ENCODE data around the gene FHL2.
"Not testable (repeated sequence)": the region's sequence is repeated elsewhere in the genome, so short reads cannot be mapped to it uniquely, and the experiment has no call there.

Gene FHL2

DNA sequence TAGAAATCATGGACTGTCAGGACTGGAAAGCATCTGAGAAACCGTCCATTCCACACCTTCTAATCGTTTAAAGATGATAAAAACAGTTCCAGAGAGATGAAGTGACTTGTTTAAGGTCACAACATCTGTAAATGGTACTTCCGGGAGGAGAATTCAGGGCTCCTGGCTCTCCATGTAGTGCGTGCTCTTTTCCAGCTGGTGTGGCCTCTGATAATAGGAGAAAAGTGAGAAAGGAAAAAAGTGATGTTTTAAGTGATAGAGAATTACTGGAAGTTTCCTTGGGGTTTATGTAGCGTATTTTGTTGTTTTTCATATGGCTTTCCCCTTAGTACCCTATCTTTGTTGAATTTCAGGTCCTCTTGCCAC, 60.8 kb downstream of the FHL2 start:
- DNase-seq (ENCODE audit: insufficient read length, low spot score): no peak
- TF ChIP-seq POLR2A (IDR thresholded peaks at IDR 0.05; ENCODE audit: low read depth, low read length): no peak
- FAIRE-seq: peak; percentile 20

DNA sequence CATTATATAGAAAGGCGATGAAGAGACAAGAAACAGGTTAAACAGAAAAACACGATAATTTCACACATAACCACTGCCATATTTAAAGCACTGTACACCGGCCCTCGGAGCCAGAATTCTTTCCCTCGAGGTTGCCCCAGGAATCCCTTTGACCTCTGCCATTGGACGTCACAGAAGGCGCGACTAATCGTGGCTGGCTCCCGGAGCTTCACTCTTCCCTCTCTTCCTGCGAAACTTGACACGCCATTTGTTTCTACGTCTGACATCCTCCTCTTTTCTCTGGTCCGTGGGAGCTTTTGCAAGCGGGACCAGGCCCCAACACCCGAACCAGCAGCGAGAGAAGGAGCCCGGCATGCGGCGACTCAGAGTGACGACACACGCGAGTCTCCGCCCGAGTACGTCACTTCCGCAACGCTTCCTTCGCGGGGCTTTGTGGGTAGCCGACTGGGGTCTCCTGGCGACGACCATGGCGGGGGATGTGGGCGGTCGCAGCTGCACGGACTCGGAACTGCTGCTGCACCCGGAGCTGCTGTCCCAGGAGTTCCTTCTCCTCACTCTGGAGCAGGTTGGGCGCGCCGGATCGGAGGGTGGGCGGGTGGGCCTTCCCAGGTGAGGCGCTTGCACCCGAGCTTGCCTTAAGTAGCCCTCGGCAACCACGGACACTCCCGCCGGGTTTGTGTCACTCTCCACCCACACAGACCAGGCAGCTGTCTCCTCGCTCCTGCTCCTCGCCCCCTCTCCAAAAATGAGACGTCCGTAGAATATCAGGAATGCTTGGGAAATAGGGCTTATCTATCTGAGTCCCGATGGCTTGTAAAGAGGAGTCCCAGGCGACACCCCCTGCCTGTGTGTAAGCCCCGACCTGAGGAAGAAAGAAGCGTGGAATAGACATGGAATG, 61.5 kb downstream of the FHL2 start, which contains the start of gene C2orf49:
Gene C2orf49 (plus strand): TSS at position 419 of the 898 bp plus-strand sequence. CDS start 48 bp downstream, at position 467.
- peak; percentile 69 for DNase-seq (ENCODE audit: insufficient read length, low spot score)
- TF ChIP-seq POLR2A (IDR thresholded peaks at IDR 0.05; ENCODE audit: low read depth, low read length): peak; percentile 50
- peak; percentile 73 for FAIRE-seq

DNA sequence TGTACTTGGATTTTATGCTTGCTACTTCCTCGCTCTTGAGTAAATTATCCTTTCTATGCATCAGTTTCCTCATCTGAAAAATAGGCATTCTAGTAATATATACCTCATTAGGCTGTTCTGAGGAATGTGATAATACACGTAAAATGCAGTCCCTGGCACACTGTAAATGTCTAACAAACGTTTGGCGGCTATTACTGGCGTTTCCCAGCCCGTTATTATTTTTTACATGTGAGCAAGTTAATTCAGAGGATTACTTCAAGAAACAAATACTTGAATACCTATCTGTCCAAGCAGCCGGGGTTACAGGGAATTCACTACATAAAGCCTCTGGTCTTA, 62.1 kb downstream of the FHL2 start:
- TF ChIP-seq POLR2A (IDR thresholded peaks at IDR 0.05; ENCODE audit: low read depth, low read length): no peak
- FAIRE-seq (no peak), DNase-seq (ENCODE audit: insufficient read length, low spot score) (no peak)

DNA sequence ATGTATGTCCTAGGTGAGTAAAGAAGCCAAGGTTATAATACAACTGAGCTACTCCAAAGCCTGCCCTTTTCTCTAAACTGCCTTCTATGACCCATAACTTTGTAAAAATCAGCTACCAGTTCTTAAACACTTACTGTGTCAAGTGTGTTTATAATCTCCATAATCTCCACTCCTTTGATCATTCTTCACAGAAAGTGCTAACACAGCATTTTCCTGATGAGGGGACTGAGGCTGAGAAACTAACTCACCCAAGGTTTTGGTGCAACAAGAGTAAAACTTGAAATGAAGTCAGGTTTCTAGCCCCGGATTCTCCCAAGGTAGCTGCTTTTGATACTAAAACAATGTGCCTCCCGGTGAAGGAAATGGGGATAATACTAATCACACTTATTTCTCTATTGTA, 63.4 kb downstream of the FHL2 start:
- no peak for DNase-seq (ENCODE audit: insufficient read length, low spot score)
- FAIRE-seq: no peak
- no peak for TF ChIP-seq POLR2A (IDR thresholded peaks at IDR 0.05; ENCODE audit: low read depth, low read length)

DNA sequence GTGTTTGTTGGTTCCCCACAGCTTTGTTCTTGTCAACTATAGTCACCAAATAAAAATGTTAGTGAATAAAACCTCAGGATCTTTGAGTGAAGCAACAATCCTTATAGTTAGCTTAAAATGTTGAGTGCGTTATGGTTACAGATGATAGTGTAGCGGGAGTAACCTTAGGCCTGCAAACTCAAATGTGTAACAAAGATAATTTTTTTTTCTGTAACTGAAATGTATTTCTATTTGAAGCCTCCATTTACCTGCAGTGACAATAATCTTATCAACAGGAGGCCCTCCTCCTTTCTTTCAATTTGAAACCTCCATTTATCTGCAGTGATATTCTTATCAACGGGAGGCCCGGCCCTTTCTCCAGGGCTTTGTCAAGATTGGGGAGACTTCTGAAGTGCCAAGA, 64.6 kb downstream of the FHL2 start:
- DNase-seq (ENCODE audit: insufficient read length, low spot score): no peak
- no peak for TF ChIP-seq POLR2A (IDR thresholded peaks at IDR 0.05; ENCODE audit: low read depth, low read length)
- FAIRE-seq: no peak

DNA sequence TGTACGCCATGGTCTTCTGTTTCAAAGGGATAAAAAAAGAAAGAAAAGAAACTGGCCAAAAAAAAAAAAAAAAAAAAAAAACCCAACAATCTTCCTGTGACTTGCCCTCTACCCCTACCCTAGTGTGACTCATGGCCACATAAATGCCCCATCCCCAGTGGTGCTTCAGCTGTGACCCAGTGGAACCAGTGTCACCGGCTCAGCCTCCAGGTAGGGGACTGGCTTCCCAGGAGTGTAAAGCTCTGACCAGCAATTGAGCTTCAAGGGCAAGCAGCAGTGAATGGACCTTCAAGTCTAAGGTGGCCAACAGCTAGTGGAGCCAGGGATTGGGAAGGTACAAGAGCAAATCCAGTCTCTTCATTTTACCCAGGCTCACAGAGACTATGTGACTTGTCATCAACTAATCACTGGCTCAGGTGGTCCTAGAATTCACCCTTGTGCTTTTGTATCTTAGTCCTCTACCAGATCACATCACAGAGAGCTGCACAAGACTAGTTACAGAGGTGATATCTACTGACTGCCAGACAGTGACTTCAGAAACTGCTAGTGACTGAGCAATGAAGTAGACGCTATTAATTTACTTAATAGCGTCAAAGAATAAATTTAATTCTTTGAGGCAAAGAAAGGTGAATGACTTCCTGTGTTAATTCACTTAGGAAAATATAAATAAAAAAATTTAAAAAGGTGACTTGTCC, 68.0 kb downstream of the FHL2 start:
- TF ChIP-seq POLR2A (IDR thresholded peaks at IDR 0.05; ENCODE audit: low read depth, low read length): no peak
- FAIRE-seq (no peak), DNase-seq (ENCODE audit: insufficient read length, low spot score) (no peak)

DNA sequence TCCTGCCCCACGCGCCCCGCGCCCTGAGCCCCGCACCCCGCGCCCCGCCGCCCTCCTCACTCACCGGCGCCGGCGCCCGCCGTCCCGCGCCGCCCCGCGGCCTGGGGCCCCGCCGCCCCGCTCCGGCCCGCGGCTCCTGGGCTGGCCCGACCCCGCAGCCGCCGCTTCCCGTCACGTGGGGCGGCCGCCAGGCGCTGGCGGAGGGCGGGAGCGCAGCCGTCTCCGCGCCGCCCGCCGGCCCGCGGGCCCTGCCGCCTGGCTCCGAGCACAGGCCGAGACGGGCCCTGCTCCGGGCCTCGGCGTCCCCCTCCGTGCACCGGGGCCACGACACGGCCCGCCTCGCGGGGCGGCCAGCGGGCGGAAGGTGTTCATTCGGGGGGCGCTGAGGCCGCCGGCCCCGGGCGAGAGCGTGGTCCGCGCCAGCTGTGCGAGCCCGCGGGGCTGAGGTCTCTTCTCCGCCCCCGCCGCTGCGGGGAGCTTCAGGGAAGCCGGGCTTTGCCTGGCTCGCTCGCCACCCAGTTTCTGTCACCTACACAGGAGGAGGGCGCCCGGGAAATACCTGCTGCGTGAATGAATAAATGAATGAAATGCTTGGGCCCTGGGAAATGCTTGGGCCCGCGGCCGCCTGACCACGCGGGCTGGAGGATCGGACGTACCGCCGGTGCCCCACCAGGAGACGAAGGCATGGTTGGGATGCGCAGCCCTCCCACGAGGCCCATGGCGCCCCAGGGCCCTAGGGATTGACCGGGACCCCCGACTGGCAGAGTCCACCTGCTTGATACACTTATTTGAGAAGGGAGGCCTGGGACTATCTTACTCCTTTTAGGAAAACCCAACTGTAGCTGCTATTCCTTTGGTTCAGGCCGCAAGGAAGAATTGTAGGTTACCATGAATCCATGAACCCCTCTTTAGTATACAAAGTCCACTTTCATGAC, 69.0 kb downstream of the FHL2 start, which contains the start of gene TGFBRAP1:
Gene TGFBRAP1 (minus strand): TSS at position 175 of the 935 bp plus-strand sequence. CDS start 21,434 bp downstream, outside the sequence.
- DNase-seq (ENCODE audit: insufficient read length, low spot score) (peak; percentile 61), FAIRE-seq (no peak)
- peak; percentile 73 for TF ChIP-seq POLR2A (IDR thresholded peaks at IDR 0.05; ENCODE audit: low read depth, low read length)

DNA sequence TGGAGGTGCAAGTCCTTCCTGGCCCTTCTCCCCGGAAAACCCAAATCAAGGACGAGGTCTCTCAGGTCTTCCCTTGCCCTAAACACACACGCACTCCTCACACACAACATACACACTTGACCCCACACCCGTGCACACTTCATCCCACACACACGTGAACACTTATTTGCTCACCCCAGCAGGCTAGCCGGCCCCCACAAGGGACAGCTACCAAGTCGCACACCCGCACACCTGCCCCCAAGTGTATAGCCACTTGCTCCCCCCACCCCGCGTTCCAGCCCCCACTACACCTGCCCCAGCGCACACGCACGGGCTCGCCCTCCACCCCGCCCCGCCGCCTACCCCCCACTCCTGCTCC, 69.7 kb downstream of the FHL2 start:
- no peak for DNase-seq (ENCODE audit: insufficient read length, low spot score)
- FAIRE-seq: no peak
- TF ChIP-seq POLR2A (IDR thresholded peaks at IDR 0.05; ENCODE audit: low read depth, low read length): no peak

DNA sequence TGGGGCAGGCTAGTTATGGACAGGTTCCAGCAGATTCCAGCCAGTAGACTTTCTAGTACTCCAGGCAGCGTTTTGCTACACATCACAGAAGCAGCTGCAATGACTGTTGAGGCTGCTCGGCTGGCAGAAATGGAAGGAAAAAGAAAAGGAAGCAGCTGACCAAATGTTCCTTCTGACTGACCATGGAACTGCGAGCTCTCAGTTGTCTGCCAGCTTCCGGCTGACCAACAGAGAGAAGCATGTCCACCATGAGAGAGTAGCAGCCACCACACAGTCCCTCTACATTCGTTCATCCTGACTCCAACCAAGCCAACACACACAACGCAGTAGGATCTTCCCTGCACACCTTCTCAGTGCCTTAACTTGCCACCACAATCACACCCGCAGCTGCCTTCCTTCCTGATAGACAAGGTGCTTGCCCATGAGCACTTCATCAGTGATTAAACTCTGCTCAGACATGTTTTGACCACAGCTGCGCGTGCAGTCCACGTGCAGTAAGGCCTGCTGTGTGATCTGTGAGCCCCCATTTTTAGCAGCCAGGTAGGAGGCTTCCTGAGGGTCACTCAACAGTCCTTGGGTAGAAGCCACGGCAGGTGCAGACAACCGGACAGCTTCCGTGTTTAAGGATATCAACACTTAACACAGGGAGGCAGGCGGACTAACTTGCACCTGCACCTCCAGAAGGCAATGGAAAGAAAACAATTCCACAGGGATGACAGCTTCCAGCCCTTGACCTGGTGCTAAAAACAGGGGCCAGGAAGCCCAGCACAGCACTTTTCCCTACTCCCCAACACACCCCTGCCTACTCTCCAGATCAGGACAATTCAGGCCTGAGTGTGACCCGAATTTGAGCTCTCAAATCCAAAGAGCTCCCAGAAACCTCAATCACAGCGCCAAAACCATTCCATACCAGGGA, 70.3 kb downstream of the FHL2 start:
- FAIRE-seq: no peak
- no peak for TF ChIP-seq POLR2A (IDR thresholded peaks at IDR 0.05; ENCODE audit: low read depth, low read length)
- DNase-seq (ENCODE audit: insufficient read length, low spot score): no peak

DNA sequence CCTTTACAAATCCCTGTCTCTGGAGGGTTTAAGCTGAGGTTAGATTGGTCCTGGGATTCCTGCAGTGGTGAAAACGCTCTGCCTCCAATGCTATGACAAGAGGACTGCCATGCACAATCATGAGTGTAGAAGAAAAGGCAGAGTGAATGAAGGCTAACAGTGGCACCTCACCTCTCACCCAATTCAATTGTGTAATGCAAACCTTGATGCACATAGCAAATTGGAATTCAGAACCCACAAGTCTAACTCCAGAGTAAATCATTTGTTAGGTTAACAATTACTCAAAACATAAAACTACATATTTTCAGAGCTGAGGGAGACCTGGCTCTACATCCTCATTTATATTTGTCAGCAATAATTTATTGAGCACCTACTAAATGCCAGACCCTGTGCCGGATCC, 71.2 kb downstream of the FHL2 start:
- no peak for TF ChIP-seq POLR2A (IDR thresholded peaks at IDR 0.05; ENCODE audit: low read depth, low read length)
- no peak for FAIRE-seq
- no peak for DNase-seq (ENCODE audit: insufficient read length, low spot score)

DNA sequence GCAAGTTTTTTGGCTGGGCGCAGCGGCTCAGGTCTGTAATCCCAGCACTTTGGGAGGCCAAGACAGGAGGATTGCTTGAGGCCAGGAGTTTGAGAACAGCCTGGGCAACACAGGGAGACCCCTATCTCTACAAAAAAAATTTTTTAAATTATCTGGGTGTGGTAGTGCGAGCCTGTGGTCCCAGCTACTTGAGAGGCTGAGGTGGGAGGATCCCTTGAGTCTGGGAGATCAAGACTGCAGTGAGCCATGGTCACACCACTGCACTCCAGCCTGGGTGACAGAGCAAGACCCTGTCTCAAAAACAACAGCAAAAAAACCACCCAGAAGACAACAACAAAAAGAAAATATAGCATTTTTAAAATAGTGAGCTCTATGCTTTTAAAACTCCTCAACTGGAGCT, 71.6 kb downstream of the FHL2 start:
- not testable (repeated sequence) for FAIRE-seq

DNA sequence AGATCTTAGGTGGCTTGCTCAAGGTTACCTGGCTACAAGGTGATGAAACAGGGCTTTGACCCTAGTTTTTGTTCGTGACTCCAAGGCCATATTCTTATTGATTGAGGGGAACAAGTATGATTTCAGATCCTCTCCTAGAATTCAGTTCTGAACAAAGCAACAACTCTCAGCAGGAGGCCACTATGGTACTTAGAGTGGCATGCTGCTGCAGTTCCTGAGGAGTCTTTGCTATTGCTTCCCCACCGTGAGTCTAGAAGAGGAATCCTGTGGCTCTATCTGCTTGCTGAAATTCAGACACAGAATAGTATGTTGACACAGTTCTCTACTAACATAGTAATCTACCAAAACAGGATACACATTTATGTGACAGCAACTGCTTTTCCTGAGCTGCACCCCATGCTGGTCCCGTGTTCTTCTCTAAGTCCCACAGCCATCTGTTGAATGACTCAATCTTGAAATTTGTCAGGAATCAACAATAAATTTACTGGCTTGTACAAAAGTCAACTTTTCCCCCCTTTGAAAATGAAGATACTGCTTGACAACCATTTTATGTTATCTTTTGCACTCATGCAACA, 73.4 kb downstream of the FHL2 start:
- DNase-seq (ENCODE audit: insufficient read length, low spot score) (no peak), FAIRE-seq (peak; percentile 75)
- TF ChIP-seq POLR2A (IDR thresholded peaks at IDR 0.05; ENCODE audit: low read depth, low read length): no peak

More for the DNA sequence above, 71.6 kb downstream of the FHL2 start:
- not testable (repeated sequence) for DNase-seq (ENCODE audit: insufficient read length, low spot score)

Measured in H54 (cell line).